ENCODE data around the gene ACER2. TPM values are rescaled to one million over a fixed set of nuclear protein-coding genes. Genes with fewer than 3 reads are reported as not detected.
"Not testable (repeated sequence)": the region's sequence is repeated elsewhere in the genome, so short reads cannot be mapped to it uniquely, and the experiment has no call there.

The ACER2 gene
- total RNA-seq, 4 donors from 2014 or later, result 10.0 to 21.4 (median 18.4) TPM

DNA sequence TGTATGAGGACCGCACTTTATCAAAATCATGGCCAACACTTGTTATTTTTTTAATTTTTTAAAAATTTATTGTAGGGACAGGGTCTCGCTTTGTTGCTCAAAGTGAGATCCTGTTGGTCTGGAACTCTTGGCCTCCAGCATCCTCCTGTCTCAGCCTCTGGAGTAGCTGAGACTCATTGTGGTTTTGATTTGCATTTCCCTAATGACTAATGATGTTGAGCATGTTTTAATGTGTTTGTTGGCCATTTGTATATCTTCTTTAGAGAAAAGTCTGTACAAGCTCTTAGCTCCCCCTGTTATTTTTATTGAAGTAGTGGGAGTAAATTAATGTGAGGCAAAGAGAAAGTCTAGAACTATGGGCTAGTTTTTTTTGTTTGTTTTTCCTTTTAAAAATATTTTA is 27.2 kb upstream of the ACER2 start:
- 92 to 100% methylated on average over 2 of the region's 2 CpGs for WGBS, 2 donors
- intact Hi-C loops (cut with DNase I; ENCODE audit: low total_unique reads), result no loop called here
- no peak overlapping the region for H3K4me3 ChIP-seq (ENCODE audit: low read depth, poor library complexity, severe bottlenecking)
- TF ChIP-seq, protein P1, sequence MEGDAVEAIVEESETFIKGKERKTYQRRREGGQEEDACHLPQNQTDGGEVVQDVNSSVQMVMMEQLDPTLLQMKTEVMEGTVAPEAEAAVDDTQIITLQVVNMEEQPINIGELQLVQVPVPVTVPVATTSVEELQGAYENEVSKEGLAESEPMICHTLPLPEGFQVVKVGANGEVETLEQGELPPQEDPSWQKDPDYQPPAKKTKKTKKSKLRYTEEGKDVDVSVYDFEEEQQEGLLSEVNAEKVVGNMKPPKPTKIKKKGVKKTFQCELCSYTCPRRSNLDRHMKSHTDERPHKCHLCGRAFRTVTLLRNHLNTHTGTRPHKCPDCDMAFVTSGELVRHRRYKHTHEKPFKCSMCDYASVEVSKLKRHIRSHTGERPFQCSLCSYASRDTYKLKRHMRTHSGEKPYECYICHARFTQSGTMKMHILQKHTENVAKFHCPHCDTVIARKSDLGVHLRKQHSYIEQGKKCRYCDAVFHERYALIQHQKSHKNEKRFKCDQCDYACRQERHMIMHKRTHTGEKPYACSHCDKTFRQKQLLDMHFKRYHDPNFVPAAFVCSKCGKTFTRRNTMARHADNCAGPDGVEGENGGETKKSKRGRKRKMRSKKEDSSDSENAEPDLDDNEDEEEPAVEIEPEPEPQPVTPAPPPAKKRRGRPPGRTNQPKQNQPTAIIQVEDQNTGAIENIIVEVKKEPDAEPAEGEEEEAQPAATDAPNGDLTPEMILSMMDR (IDR thresholded peaks at IDR 0.05), result no peak
- no peak for TF ChIP-seq POLR2A (IDR thresholded peaks at IDR 0.05)
- DNase-seq (ENCODE audit: low spot score in 2 of 2), result no peak

DNA sequence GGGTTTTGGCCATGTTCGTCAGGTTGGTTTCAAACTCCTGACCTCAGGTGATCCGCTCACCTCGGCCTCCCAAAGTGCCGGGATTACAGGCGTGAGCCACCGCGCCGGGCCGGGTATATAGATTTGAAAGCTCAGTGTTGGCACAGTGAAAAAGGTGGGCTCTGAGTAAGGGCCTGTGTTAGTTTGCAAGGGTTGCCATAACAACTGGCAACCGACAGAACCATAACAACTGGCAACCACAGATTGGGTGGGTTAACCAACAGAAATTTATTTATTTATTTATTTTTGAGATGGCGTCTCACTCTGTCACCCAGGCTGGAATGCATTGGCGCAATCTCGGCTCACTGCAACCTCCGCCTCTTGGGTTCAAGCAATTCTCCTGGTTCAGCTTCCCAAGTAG is 23.6 kb upstream of the ACER2 start:
- whole genome bisulfite sequencing, 2 donors, result 95% methylated on average over 14 of the region's 14 CpGs
- DNase-seq (ENCODE audit: low spot score in 2 of 2); H3K4me3 ChIP-seq (ENCODE audit: low read depth, poor library complexity, severe bottlenecking); intact Hi-C loops (cut with DNase I; ENCODE audit: low total_unique reads): not testable (repeated sequence)

DNA sequence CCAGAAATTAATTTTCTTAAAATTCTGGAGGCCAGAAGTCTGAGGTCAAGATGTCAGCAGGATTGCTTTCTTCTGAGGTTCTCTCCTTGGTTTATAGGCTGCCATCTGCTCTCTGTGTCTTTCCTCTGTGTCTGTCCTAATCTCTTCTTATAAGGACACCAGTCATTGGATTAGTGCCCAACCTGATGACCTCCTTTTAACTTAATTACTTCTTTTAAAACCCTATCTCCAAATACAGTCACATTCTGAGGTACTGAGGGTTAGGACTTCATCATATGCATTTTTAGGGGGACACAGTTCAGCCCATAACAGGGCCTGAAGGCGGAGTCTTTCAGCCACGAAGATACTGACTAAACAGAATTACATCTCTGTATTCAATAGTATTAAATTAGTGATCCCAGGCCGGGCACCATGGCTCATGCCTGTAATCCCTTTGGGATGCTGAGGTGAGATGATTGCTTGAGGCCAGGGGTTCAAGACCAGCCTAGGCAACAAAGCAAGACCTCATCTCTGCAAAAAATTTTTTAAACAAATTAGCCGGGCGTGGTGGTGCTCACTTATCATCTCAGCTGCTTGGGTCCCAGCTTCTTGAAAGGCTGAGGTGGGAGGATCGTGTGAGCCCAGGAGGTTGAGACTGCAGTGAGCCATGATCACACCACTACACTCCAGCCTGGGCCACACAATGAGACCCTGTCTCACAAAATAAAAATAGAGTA is 22.9 kb upstream of the ACER2 start:
- no peak for DNase-seq (ENCODE audit: low spot score in 2 of 2)
- WGBS, 2 donors, result 87 to 93% methylated on average over 6 of the region's 6 CpGs
- TF ChIP-seq, protein P1 (IDR thresholded peaks at IDR 0.05), result no peak
- TF ChIP-seq POLR2A (IDR thresholded peaks at IDR 0.05), result no peak
- intact Hi-C loops (cut with DNase I; ENCODE audit: low total_unique reads), result no loop called here
- H3K4me3 ChIP-seq (ENCODE audit: low read depth, poor library complexity, severe bottlenecking), result no peak overlapping the region

DNA sequence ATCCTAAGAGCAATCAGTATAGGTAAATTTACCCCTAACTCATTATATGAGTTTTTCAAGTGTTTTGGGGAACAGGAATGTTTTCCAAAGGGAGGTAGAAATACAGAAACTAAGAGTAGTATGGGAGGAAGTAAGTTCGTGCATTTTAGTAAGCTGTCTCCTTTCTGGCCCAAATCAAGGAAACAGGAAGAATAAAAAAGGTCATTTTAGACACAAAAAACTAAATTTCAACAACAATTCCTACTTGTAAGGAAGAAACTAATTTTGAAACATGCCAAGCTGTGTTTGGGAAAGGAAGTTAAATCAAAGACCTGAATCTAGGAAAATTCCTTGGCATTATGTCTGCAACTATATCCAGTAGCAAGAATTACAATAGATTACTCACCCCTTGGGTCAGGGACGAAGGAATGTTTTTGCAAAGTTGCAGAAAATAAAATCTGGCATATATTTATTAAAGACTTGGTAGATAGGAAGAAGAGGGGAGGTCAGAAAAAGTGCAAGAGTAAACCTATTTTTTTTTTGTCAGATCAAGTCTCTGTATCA is 22.2 kb upstream of the ACER2 start:
- no peak for DNase-seq (ENCODE audit: low spot score in 2 of 2)
- WGBS, 2 donors, result 59 to 65% methylated on average over 2 of the region's 2 CpGs
- no peak for TF ChIP-seq POLR2A (IDR thresholded peaks at IDR 0.05)
- TF ChIP-seq, protein P1 (IDR thresholded peaks at IDR 0.05), result no peak
- H3K4me3 ChIP-seq (ENCODE audit: low read depth, poor library complexity, severe bottlenecking), result no peak overlapping the region
- intact Hi-C loops (cut with DNase I; ENCODE audit: low total_unique reads), result no loop called here

DNA sequence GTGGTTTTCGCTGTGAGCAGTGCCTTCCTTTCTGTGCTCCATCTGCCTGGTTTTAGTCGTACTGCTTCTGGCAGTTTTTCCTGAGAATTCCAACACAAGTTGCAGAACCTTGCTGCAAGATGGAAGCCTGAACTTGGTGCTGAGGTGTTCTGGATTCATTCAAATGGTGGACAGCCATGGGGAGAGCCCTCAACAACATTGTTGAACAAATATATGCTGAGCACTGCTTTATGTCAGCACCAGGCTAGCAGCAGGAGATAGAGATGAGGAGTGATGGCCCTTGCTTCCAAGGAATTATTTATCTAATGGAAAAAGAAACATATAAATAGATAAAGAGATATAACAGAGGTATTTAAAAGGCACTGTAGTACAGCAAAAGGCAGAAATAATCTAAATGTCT is 21.5 kb upstream of the ACER2 start:
- intact Hi-C loops (cut with DNase I; ENCODE audit: low total_unique reads), result no loop called here
- WGBS, 2 donors, result 72 to 87% methylated on average over 2 of the region's 2 CpGs
- no peak for TF ChIP-seq POLR2A (IDR thresholded peaks at IDR 0.05)
- TF ChIP-seq, protein P1 (IDR thresholded peaks at IDR 0.05), result no peak
- DNase-seq (ENCODE audit: low spot score in 2 of 2), result no peak
- H3K4me3 ChIP-seq (ENCODE audit: low read depth, poor library complexity, severe bottlenecking), result no peak overlapping the region

DNA sequence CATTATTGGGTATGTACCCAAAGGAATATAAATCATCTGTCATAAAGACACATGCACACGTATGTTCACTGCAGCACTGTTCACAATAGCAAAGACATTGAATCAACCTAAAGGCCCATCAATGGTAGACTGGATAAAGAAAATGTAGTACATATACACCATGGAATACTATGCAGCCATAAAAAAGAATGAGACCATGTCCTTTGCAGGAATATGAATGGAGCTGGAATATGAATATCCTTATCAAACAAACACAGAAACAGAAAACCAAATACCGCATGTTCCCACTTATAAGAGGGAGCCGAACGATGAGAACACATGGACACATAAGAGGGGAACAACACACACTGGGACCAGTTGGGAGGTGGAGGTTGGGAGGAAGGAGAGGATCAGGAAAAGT is 19.3 kb upstream of the ACER2 start:
- intact Hi-C loops (cut with DNase I; ENCODE audit: low total_unique reads); DNase-seq (ENCODE audit: low spot score in 2 of 2): not testable (repeated sequence)
- 93 to 95% methylated on average over 4 of the region's 4 CpGs for WGBS, 2 donors

DNA sequence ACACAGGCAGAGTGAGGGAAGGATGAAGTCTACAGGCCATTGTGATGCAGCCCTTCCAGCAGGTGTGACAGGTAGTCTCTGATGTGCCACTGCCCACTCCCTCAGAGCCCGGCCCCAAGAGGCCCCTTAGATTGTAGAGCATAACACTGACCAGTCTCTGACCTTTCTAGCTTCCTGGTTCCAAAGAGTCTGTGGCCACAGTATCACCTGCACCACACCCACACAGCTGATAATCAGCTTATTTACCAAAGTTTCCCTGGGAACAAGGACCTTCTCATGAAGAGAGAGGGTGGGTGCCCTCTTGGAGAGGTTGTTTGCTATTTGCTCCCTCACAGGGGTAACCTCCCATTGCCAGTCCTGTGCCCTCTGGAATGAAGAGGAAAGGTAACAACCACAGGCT is 11.0 kb upstream of the ACER2 start:
- no peak for TF ChIP-seq POLR2A (IDR thresholded peaks at IDR 0.05)
- TF ChIP-seq, protein P1 (IDR thresholded peaks at IDR 0.05), result no peak
- H3K4me3 ChIP-seq (ENCODE audit: low read depth, poor library complexity, severe bottlenecking), result no peak overlapping the region
- intact Hi-C loops (cut with DNase I; ENCODE audit: low total_unique reads), result no loop called here
- no peak for DNase-seq (ENCODE audit: low spot score in 2 of 2)
- WGBS, 2 donors, result 63 to 77% methylated on average over 1 of the region's 1 CpG

More for the DNA sequence above, 19.3 kb upstream of the ACER2 start:
- H3K4me3 ChIP-seq (ENCODE audit: low read depth, poor library complexity, severe bottlenecking), result not testable (repeated sequence)

DNA sequence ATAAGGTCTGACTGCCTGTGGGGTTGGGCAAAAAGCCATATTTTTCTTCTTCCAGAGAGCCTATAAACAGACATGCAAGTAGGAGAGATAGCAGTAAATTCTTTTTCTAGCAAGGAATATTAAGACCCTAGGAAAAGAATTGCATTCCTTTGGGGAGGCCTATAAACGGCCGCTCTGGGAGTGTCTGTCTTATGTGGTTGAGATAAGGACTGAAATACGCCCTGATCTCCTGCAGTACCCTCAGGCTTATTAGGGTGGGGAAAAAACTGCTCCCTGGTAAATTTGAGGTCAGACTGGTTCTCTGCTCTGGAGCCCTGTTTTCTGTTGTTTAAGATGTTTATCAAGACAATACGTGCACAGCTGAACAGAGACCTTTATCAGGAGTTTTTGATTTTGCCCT is 5.6 kb upstream of the ACER2 start:
- DNase-seq (ENCODE audit: low spot score in 2 of 2); intact Hi-C loops (cut with DNase I; ENCODE audit: low total_unique reads); H3K4me3 ChIP-seq (ENCODE audit: low read depth, poor library complexity, severe bottlenecking): not testable (repeated sequence)
- WGBS, 2 donors, result 60 to 63% methylated on average over 4 of the region's 4 CpGs

All from lower leg skin (tissue), 4 donors.